MV-4-11 (cell line): ENCODE results near the gene KDM8.

Experiments
- DNase-seq: peaks from one replicate; lab custom pipeline; 2025; lab: John Stamatoyannopoulos, UW

KDM8 gene

GRCh38 chr16:27203507-27204311 is at the start of gene KDM8:
Gene KDM8, plus strand, starts transcription at chr16:27203526. Its CDS starts 6,598 bp downstream, at chr16:27210124.
- peak; percentile 100 for DNase-seq

- DNase-seq: peak; percentile 4
Measured at GRCh38 chr16:27154705-27155521, 48.4 kb upstream of the KDM8 start.

- peak; percentile 8 for DNase-seq
Measured at GRCh38 chr16:27156579-27156978, 46.7 kb upstream of the KDM8 start.

- DNase-seq: no peak
Measured at GRCh38 chr16:27161398-27161797, 41.9 kb upstream of the KDM8 start.

- no peak for DNase-seq
Measured at GRCh38 chr16:27164352-27164751, 39.0 kb upstream of the KDM8 start.

- DNase-seq: no peak
Measured at GRCh38 chr16:27165576-27165975, 37.8 kb upstream of the KDM8 start.

- DNase-seq: no peak
Measured at GRCh38 chr16:27168790-27169189, 34.5 kb upstream of the KDM8 start.

- peak; percentile 92 for DNase-seq
Measured at GRCh38 chr16:27169511-27170071, 33.7 kb upstream of the KDM8 start.

GRCh38 chr16:27171584-27171983 is 31.7 kb upstream of the KDM8 start:
- no peak for DNase-seq

- DNase-seq: no peak
Measured at GRCh38 chr16:27174007-27174406, 29.3 kb upstream of the KDM8 start.

GRCh38 chr16:27174798-27175197 is 28.5 kb upstream of the KDM8 start:
- DNase-seq: no peak

GRCh38 chr16:27175888-27176287 is 27.4 kb upstream of the KDM8 start:
- no peak for DNase-seq

- DNase-seq: no peak
Measured at GRCh38 chr16:27177031-27177774, 26.1 kb upstream of the KDM8 start.

GRCh38 chr16:27179500-27180072 is 23.7 kb upstream of the KDM8 start:
- DNase-seq: peak; percentile 85

- no peak for DNase-seq
Measured at GRCh38 chr16:27181019-27181790, 22.1 kb upstream of the KDM8 start.

GRCh38 chr16:27182906-27183405 is 20.4 kb upstream of the KDM8 start:
- no peak for DNase-seq

GRCh38 chr16:27185776-27186130 is 17.6 kb upstream of the KDM8 start:
- no peak for DNase-seq

- no peak for DNase-seq
Measured at GRCh38 chr16:27188633-27189032, 14.7 kb upstream of the KDM8 start.

GRCh38 chr16:27189335-27189972 is 13.9 kb upstream of the KDM8 start:
- DNase-seq: no peak

- no peak for DNase-seq
Measured at GRCh38 chr16:27190316-27190871, 12.9 kb upstream of the KDM8 start.
